Suppressor macrophage (primary cell): ENCODE measurements around the gene TRAPPC11.

Experiments
- DNase-seq, 4 experiments: peaks; one replicate each; pipeline ENCODE4 v3.0.0-alpha.2; 2020 to 2022

TRAPPC11 gene

GRCh38 chr4:183760326-183760725 lies 101.2 kb downstream of the TRAPPC11 start:
- no peak for DNase-seq
